SK-N-SH (cell line): ENCODE results near the gene WDR46. TPM values are rescaled to one million over a fixed set of nuclear protein-coding genes. Genes with fewer than 3 reads are reported as not detected.

Source experiments
- CTCF ChIA-PET: fragments of 300-600, 350-600 bp; formaldehyde crosslinking; extraction: SDS; loops from one replicate; lab custom pipeline; 2021; lab: Yijun Ruan, JAX
- POLR2A ChIA-PET: fragments of 350-600 bp; sonication (Branson Sonifier 250); formaldehyde crosslinking; extraction: SDS; loops from one replicate; lab custom pipeline; 2020; ENCODE audit warnings: antibody characterized with exemption, inconsistent platforms; lab: Yijun Ruan, JAX
- DNase-seq: peaks from one replicate; pipeline ENCODE4 v3.0.0; 2012
- H2AFZ ChIP-seq: fragments of 200-600 bp; sonication (generic); 2 replicates; pipeline ENCODE4 v1.8.1; 2016; ENCODE audit warnings: antibody characterized with exemption, mild to moderate bottlenecking, low read depth
- H3F3A ChIP-seq: fragments of 200-600 bp; sonication (generic); replicated peaks from 2 replicates; pipeline ENCODE3; 2016; ENCODE audit warnings: antibody characterized with exemption, mild to moderate bottlenecking; ENCODE audit not compliant: insufficient read depth
- H3K27ac ChIP-seq, 2 experiments: fragments of 200-500 bp in 1 of 2; fragments of 200-600 bp in 1 of 2; sonication (Bioruptor generic) in 1 of 2; sonication (generic), shearing (Covaris generic) in 1 of 2; 2 replicates each; pipeline versions ENCODE4 v1.5.1 to v1.6.1; 2014 to 2016; ENCODE audit warnings: low read depth in 2 of 2, inconsistent platforms in 1 of 2, low read length in 1 of 2, mild to moderate bottlenecking in 1 of 2, mixed read lengths in 1 of 2
- H3K27me3 ChIP-seq: fragments of 200-600 bp; sonication (generic), shearing (Covaris generic); 2 replicates; pipeline ENCODE4 v1.6.1; 2016; ENCODE audit warnings: mixed run types; ENCODE audit not compliant: insufficient read depth
- H3K36me3 ChIP-seq, 2 experiments: fragments of 200-500 bp in 1 of 2; fragments of 200-600 bp in 1 of 2; sonication (Bioruptor generic) in 1 of 2; sonication (generic) in 1 of 2; replicated peaks in 1 of 2; 2 replicates each; pipeline versions ENCODE3 to v1.5.1; 2014 to 2016; ENCODE audit warnings: low read length in 1 of 2, mild to moderate bottlenecking in 1 of 2; ENCODE audit not compliant: insufficient read depth in 2 of 2, control insufficient read depth in 1 of 2
- H3K4me1 ChIP-seq, 2 experiments: fragments of 200-500 bp in 1 of 2; fragments of 200-600 bp in 1 of 2; sonication (Bioruptor generic) in 1 of 2; sonication (generic), shearing (Covaris generic) in 1 of 2; 2 replicates each; pipeline versions ENCODE4 v1.5.1 to v1.6.1; 2014 to 2016; ENCODE audit warnings: low read depth in 1 of 2, low read length in 1 of 2, mixed run types in 1 of 2; ENCODE audit not compliant: insufficient read depth in 2 of 2, control insufficient read depth in 1 of 2
- H3K4me2 ChIP-seq: fragments of 200-600 bp; sonication (generic), shearing (Covaris generic); 2 replicates; pipeline ENCODE4 v1.6.1; 2017; ENCODE audit warnings: mixed run types
- H3K4me3 ChIP-seq, 2 experiments: fragments of 200-500 bp in 1 of 2; fragments of 200-600 bp in 1 of 2; sonication (Bioruptor generic) in 1 of 2; sonication (generic), shearing (Covaris generic) in 1 of 2; 2 replicates each; pipeline versions ENCODE4 v1.5.1 to v1.8.1; 2014 to 2016; ENCODE audit warnings: low read depth in 2 of 2, inconsistent platforms in 1 of 2, low read length in 1 of 2, mild to moderate bottlenecking in 1 of 2, mixed read lengths in 1 of 2, moderate library complexity in 1 of 2
- H3K79me2 ChIP-seq: fragments of 200-600 bp; sonication (generic); 2 replicates; pipeline ENCODE4 v1.8.1; 2017; ENCODE audit warnings: mild to moderate bottlenecking; ENCODE audit not compliant: insufficient read depth
- H3K9ac ChIP-seq: fragments of 200-600 bp; sonication (generic); 2 replicates; pipeline ENCODE4 v1.6.1; 2017; ENCODE audit warnings: mixed run types
- H3K9me2 ChIP-seq: fragments of 200-600 bp; sonication (generic); 2 replicates; pipeline ENCODE4 v1.6.1; 2017; ENCODE audit warnings: mixed run types
- H3K9me3 ChIP-seq: fragments of 200-600 bp; sonication (generic); 2 replicates; pipeline ENCODE4 v1.6.1; 2017; ENCODE audit warnings: mixed run types, mild to moderate bottlenecking, moderate library complexity
- H4K20me1 ChIP-seq: fragments of 200-600 bp; sonication (generic); 2 replicates; pipeline ENCODE4 v1.6.1; 2017; ENCODE audit warnings: mild to moderate bottlenecking, mixed run types; ENCODE audit not compliant: insufficient read depth
- ELF1 ChIP-seq: IDR thresholded peaks from 2 replicates; pipeline ENCODE4 v1.4.0; 2012
- EP300 ChIP-seq, 2 experiments: IDR thresholded peaks; 2 replicates each; pipeline versions ENCODE4 v1.4.0 to v1.6.1; 2012; ENCODE audit warnings: borderline replicate concordance in 1 of 2, low read depth in 1 of 2, low read length in 1 of 2
- FOSL2 ChIP-seq: IDR thresholded peaks from 2 replicates; pipeline ENCODE4 v1.4.0; 2012; ENCODE audit warnings: low read depth, mild to moderate bottlenecking, moderate library complexity, borderline replicate concordance
- JUND ChIP-seq: IDR thresholded peaks from 2 replicates; pipeline ENCODE4 v1.4.0; 2012
- MEF2A ChIP-seq: IDR thresholded peaks from 2 replicates; pipeline ENCODE4 v1.4.0; 2012; ENCODE audit warnings: low read depth, borderline replicate concordance
- MXI1 ChIP-seq: IDR thresholded peaks from 2 replicates; pipeline ENCODE4 v1.6.1; 2012; ENCODE audit warnings: mild to moderate bottlenecking, low read depth, low read length, improper control_type of control experiment
- NFIC ChIP-seq: IDR thresholded peaks from 2 replicates; pipeline ENCODE4 v1.4.0; 2012; ENCODE audit warnings: borderline replicate concordance
- RFX5 ChIP-seq: IDR thresholded peaks from 2 replicates; pipeline ENCODE4 v1.6.1; 2012; ENCODE audit warnings: mild to moderate bottlenecking, improper control_type of control experiment, low read length
- RXRA ChIP-seq: IDR thresholded peaks from 2 replicates; pipeline ENCODE4 v1.4.0; 2012; ENCODE audit warnings: low read depth, mild to moderate bottlenecking, borderline replicate concordance
- SMC3 ChIP-seq: IDR thresholded peaks from 2 replicates; pipeline ENCODE4 v1.6.1; 2012; ENCODE audit warnings: low read depth, low read length, improper control_type of control experiment
- TAF1 ChIP-seq: IDR thresholded peaks from 2 replicates; pipeline ENCODE4 v1.6.1; 2012; ENCODE audit warnings: low read depth, mild to moderate bottlenecking, low read length, moderate library complexity, borderline replicate concordance
- WGBS: methylation state at CpG from one replicate; pipeline ENCODE4 v1.1.6; 2017; ENCODE audit warnings: low lambda C conversion rate; 5-methylcytosine and 5-hydroxymethylcytosine counted together
- polyA plus RNA-seq, 3 experiments: library from polyadenylated mRNA; depleted of rRNA; stranded (reverse); fragments of >200 nt; gene quantifications; 2 replicates each; pipeline ENCODE4 v1.2.3, GENCODE V29; 2012
- TF ChIP-seq, protein P1 (sequence below): IDR thresholded peaks from 2 replicates; pipeline ENCODE4 v1.4.0; 2012; ENCODE audit warnings: low read depth, borderline replicate concordance
- TF ChIP-seq, protein P2 (sequence below): IDR thresholded peaks from 2 replicates; pipeline ENCODE4; 2012
- TF ChIP-seq, protein P3 (sequence below): IDR thresholded peaks from 2 replicates; pipeline ENCODE4 v1.6.1; 2012; ENCODE audit warnings: mild to moderate bottlenecking, low read depth, low read length, moderate library complexity

The WDR46 gene
- polyA plus RNA-seq, 1 of the 3 experiments (the other 2 are of a cell fraction) = 153 TPM

DNA sequence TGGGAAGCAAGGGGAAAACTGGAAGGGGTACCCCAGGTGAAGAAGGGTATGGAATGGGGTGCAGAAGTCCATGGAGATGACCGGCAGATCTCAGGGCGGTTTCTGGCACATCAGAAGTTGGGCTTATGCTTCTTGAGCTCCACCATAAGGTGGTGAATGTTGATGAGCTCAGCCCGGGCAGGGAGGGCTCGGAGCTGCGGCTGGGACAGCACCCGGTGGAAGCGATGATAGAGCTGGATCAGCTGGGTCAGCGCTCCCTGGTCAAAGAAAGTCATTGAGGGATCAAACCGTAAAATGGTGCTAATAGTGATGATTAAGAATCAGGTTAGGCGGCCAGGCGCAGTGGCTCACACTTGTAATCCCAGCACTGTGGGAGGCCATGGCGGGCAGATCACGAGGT is 38.3 kb downstream of the WDR46 start (continued):
- TF ChIP-seq, protein P1, sequence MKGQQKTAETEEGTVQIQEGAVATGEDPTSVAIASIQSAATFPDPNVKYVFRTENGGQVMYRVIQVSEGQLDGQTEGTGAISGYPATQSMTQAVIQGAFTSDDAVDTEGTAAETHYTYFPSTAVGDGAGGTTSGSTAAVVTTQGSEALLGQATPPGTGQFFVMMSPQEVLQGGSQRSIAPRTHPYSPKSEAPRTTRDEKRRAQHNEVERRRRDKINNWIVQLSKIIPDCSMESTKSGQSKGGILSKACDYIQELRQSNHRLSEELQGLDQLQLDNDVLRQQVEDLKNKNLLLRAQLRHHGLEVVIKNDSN = no peak
- TF ChIP-seq EP300 (IDR thresholded peaks at IDR 0.05; ENCODE audit: borderline replicate concordance in 1 of 2, low read depth in 1 of 2, low read length in 1 of 2) = no peak
- TF ChIP-seq RXRA = no peak
- TF ChIP-seq MEF2A = no peak
- no peak for TF ChIP-seq NFIC

DNA sequence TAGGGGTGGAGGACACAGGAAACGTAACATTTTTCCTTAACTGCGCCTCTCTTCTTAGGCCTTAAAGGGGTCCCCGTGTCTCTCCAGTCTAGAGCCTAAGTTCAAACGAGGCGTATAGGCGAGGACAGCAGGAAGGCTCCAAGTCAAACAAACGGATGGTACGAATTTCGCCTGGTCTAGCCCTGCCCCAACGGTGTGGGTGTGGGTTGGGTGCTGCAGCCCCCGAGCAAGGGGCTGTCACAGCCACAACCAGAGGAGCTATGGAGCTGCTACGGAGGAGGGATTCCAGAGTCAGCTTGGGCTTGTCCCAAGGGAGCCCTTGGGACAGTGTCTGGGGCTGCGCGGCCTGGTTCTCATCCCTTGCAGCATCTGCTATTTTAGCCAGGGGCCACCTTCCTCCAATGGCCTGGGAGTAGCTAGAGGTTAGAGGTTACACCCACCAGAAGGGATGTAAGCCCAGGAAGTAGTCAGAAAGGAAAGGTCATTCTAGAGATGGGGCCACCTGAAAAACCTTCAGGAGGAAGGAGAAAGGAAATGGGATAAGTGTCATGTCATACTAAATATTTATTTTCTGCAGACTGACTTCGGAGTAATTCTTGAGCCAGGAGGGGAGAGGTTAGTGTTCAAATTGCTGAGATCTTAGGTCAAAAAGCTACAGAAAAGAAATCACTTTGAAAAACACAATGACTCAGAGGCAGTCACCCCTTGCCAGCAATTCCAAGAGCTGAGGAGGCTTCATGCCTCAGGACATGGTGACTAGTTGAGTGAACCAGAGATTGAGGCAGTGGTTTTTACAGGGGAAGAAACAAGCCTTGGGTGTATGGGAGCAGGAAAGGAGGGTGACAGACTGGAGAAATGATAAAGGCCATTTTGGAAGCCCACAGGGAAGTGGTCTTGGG is 39.1 kb downstream of the WDR46 start:
- peak; percentile 36 for DNase-seq
- peak overlapping the region; percentile 62 to 71 for H3K4me3 ChIP-seq
- no peaks in the 10 kb centered on the region for H4K20me1 ChIP-seq
- TF ChIP-seq FOSL2 (peak; percentile 34; the same call in 1 of the 2 replicates), NFIC (no peak)
- TF ChIP-seq, all 33 proteins: peak for 1
- peaks cover 10% of the 10 kb centered on the region; the same call in 1 of the 2 replicates for H3K79me2 ChIP-seq
- peak overlapping the region; percentile 96 for H3K27ac ChIP-seq
- peak overlapping the region; percentile 90 for H3K9ac ChIP-seq
- ChIA-PET CTCF (interaction anchor here (1.0 to 7.3 kb wide), 15 partner anchors 9 to 317 kb away, joined by 3 to 96 read pairs (median 18); partner anchors contain the start of genes RING1, RPS18 and VPS52), POLR2A (interaction anchor here (0.8 to 3.0 kb wide), 8 partner anchors 22 to 278 kb away, joined by 3 to 18 read pairs (median 4); partner anchors contain the start of genes B3GALT4, RING1, RPS18 and VPS52)
- H3K4me1 ChIP-seq = peaks cover 21 to 30% of the 10 kb centered on the region in 2 experiments
- H3K36me3 ChIP-seq = peaks cover 6 to 16% of the 10 kb centered on the region in 2 experiments
- 13% methylated on average over 15 of the region's 15 CpGs for WGBS
- H3K27me3 ChIP-seq = no peaks in the 10 kb centered on the region
- H2AFZ ChIP-seq = peak overlapping the region; percentile 80
- no peaks in the 10 kb centered on the region for H3K9me3 ChIP-seq
- peak overlapping the region; percentile 97 for H3K4me2 ChIP-seq
- peaks cover 41% of the 10 kb centered on the region for H3F3A ChIP-seq
- H3K9me2 ChIP-seq = no peaks in the 10 kb centered on the region

DNA sequence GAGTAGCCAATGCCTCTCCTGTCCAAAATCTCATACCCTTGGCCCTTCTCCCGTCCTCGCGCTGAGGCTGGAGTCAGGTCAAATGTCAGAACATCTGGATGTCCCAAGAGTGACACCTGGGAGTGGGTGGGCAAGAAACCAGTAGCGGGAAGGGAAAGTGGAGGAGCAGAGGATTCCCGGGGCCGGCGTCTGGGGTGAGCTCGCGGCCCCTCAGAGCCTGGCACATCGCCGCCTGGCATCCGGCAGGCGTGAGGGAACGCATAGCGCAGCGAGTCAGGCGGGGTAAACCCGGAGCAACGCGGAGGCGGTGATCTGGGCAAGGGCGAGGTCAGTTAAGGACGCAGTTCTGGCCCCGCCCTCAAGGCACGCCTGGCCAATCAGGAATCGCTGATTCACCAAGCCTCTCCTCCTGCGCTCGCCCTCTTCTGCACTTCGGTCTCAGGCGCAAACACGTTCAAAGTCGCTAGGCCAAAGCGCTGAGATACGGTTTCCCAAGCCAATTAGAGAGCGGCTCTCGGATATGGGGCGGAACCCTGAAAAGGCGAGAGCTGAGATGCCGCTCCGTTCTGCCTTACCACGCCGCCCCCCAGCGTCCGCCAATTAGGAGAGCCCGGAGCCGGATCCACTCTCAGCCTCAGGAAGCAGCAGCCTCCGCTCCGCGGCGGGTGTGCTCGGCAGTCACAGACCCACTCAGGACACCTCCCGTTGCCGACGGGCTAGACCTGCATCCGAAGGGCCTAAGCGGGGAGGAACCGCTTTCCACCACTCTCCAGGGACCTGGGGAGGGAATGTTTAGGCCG is 39.9 kb downstream of the WDR46 start:
- Histone ChIP-seq H3K9ac (peak overlapping the region; percentile 90), H3K27me3 (no peaks in the 10 kb centered on the region), H3K27ac (peak overlapping the region; percentile 96), H3K4me3 (peak overlapping the region; percentile 62 to 76), H3K36me3 (peaks cover 6 to 16% of the 10 kb centered on the region in 2 experiments), H4K20me1 (no peaks in the 10 kb centered on the region), H3K4me2 (peak overlapping the region; percentile 98), H3F3A (peaks cover 41% of the 10 kb centered on the region), H2AFZ (peak overlapping the region; percentile 84), H3K4me1 (peaks cover 21 to 30% of the 10 kb centered on the region in 2 experiments), H3K9me2 (no peaks in the 10 kb centered on the region), H3K79me2 (peaks cover 10% of the 10 kb centered on the region; the same call in 1 of the 2 replicates), H3K9me3 (no peaks in the 10 kb centered on the region)
- 0% methylated on average over 14 of the region's 58 CpGs for WGBS
- CTCF ChIA-PET = interaction anchor here (0.6 to 7.3 kb wide), 58 partner anchors 10 to 839 kb away, joined by 3 to 96 read pairs (median 6); partner anchors contain the start of genes B3GALT4, HLA-DMA, HLA-DMB and HLA-DOA
- POLR2A ChIA-PET = interaction anchor here (0.8 to 3.0 kb wide), 9 partner anchors 23 to 277 kb away, joined by 3 to 18 read pairs (median 5); partner anchors contain the start of genes B3GALT4, HSD17B8, RING1 and RPS18
- peak; percentile 88 for DNase-seq
- TF ChIP-seq, protein P2, sequence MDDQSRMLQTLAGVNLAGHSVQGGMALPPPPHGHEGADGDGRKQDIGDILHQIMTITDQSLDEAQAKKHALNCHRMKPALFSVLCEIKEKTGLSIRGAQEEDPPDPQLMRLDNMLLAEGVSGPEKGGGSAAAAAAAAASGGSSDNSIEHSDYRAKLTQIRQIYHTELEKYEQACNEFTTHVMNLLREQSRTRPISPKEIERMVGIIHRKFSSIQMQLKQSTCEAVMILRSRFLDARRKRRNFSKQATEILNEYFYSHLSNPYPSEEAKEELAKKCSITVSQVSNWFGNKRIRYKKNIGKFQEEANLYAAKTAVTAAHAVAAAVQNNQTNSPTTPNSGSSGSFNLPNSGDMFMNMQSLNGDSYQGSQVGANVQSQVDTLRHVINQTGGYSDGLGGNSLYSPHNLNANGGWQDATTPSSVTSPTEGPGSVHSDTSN = peak; percentile 93
- TF ChIP-seq, protein P3, sequence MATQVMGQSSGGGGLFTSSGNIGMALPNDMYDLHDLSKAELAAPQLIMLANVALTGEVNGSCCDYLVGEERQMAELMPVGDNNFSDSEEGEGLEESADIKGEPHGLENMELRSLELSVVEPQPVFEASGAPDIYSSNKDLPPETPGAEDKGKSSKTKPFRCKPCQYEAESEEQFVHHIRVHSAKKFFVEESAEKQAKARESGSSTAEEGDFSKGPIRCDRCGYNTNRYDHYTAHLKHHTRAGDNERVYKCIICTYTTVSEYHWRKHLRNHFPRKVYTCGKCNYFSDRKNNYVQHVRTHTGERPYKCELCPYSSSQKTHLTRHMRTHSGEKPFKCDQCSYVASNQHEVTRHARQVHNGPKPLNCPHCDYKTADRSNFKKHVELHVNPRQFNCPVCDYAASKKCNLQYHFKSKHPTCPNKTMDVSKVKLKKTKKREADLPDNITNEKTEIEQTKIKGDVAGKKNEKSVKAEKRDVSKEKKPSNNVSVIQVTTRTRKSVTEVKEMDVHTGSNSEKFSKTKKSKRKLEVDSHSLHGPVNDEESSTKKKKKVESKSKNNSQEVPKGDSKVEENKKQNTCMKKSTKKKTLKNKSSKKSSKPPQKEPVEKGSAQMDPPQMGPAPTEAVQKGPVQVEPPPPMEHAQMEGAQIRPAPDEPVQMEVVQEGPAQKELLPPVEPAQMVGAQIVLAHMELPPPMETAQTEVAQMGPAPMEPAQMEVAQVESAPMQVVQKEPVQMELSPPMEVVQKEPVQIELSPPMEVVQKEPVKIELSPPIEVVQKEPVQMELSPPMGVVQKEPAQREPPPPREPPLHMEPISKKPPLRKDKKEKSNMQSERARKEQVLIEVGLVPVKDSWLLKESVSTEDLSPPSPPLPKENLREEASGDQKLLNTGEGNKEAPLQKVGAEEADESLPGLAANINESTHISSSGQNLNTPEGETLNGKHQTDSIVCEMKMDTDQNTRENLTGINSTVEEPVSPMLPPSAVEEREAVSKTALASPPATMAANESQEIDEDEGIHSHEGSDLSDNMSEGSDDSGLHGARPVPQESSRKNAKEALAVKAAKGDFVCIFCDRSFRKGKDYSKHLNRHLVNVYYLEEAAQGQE = no peak
- no peak for TF ChIP-seq ELF1
- peak; percentile 49; the same call in 1 of the 2 replicates for TF ChIP-seq MXI1
- TF ChIP-seq SMC3 = no peak
- peak; percentile 70; the same call in 1 of the 2 replicates for TF ChIP-seq RXRA
- no peak for TF ChIP-seq EP300 (IDR thresholded peaks at IDR 0.05; ENCODE audit: borderline replicate concordance in 1 of 2, low read depth in 1 of 2, low read length in 1 of 2)
- peak; percentile 85 for TF ChIP-seq RFX5
- no peak for TF ChIP-seq JUND
- TF ChIP-seq TAF1 = peak; percentile 78; the same call in 1 of the 2 replicates
